Coronary artery (tissue), 2 donors: ENCODE data around the gene MYG1.

Experiments
- DNase-seq: peaks from one replicate; pipeline ENCODE4 v3.0.0-alpha.2; 2017; ENCODE audit warnings: low spot score
- H3K27ac ChIP-seq, 2 donors: fragments of 200-600 bp; sonication (generic); one replicate each; pipeline ENCODE4 v1.5.1; 2016 to 2019
- H3K4me3 ChIP-seq: fragments of 200-600 bp; sonication (generic); 2 replicates; pipeline ENCODE4 v1.5.1; 2016; ENCODE audit warnings: mild to moderate bottlenecking, moderate library complexity
- TF ChIP-seq, protein P1 (sequence below): fragments of 200-600 bp; sonication (generic); IDR thresholded peaks from one replicate; pipeline ENCODE4 v1.5.1; 2019; ENCODE audit warnings: antibody characterized with exemption

The MYG1 gene

DNA sequence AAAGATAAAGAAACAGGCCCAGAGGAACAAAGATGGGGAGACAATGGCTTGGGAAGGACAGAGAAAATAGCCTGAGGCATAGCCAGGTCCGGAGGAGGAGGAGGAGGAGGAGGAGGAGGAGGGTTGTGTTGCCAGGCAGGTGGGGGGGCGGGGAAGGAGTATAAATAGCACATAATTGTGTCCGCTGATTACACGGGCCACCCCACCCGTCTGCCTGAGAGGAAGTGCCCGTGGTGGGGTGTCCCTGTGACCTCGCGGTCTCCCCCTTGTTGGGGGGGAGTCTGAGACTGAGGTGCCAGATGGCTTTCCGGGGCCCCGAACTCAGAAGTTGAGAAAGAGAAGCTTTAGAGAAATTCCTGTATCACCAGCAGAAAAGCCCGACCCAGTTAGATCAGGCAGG, 38.5 kb downstream of the MYG1 start:
- DNase-seq, result no peak
- H3K27ac ChIP-seq, result no peak overlapping the region
- TF ChIP-seq, protein P1, sequence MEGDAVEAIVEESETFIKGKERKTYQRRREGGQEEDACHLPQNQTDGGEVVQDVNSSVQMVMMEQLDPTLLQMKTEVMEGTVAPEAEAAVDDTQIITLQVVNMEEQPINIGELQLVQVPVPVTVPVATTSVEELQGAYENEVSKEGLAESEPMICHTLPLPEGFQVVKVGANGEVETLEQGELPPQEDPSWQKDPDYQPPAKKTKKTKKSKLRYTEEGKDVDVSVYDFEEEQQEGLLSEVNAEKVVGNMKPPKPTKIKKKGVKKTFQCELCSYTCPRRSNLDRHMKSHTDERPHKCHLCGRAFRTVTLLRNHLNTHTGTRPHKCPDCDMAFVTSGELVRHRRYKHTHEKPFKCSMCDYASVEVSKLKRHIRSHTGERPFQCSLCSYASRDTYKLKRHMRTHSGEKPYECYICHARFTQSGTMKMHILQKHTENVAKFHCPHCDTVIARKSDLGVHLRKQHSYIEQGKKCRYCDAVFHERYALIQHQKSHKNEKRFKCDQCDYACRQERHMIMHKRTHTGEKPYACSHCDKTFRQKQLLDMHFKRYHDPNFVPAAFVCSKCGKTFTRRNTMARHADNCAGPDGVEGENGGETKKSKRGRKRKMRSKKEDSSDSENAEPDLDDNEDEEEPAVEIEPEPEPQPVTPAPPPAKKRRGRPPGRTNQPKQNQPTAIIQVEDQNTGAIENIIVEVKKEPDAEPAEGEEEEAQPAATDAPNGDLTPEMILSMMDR, result no peak
- no peak overlapping the region for H3K4me3 ChIP-seq

DNA sequence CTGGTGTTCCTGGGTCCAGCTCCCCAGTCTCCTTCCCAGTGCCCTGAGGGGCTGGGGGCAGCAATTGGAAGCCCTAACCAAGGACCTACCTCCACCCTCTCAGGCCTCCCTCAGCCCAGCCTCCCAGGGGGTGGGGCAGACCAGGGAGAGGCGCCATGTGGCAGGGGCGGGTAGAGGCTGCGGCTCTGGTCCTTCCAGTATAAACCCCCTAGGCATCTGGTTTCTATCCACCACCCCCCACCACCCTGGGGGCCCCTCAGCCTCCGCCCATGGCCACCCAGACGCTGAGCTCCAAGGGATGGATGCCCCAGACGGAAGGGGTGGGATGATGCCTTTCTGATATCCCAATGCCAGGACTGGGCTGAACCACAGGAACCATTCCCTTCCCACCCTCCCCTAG, 39.4 kb downstream of the MYG1 start:
- Histone ChIP-seq H3K27ac (no peak overlapping the region), H3K4me3 (no peak overlapping the region)
- DNase-seq, result no peak
- TF ChIP-seq, protein P1, result no peak

DNA sequence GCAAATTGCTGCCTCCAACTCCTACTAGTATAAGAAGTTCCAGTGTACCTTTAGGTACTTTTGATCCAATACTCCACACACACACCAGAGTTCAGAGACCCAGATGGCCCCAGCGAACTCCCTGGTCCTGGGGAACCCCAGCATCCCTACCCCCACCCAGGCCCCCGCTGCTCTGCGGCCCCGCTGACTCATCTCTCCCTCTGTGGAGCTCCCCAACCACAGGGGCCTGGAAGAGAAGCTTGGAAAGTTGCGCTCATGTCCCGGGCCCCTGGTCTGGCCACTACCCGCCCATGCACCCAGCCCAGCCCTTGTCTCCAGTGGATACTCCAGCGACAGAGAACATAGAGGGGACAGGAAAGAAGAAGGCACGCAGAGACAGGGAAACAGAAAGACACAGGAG, 40.9 kb downstream of the MYG1 start:
- Histone ChIP-seq H3K4me3 (no peak overlapping the region), H3K27ac (no peak overlapping the region)
- DNase-seq, result no peak
- TF ChIP-seq, protein P1, result no peak

DNA sequence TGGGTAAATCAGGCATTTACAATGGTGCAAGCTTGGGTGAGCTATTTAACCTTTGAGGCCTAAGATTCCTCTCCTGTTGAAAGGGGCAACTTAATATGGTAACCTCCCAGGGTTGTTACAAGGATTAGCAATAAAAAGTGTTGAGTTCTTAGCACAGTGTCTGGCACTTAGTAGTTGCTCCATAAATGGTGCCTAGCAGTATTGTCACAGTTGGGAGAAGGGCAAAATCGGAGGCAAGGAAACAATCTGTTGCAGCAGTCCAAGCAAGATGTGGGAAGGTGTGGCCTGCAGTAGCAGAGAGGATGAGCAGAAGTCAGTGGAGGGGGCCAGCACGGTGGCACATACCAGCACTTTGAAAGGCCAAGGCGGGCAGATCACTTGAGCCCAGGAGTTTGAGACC, 44.0 kb downstream of the MYG1 start:
- DNase-seq, result no peak
- Histone ChIP-seq H3K27ac (no peak overlapping the region), H3K4me3 (no peak overlapping the region)
- TF ChIP-seq, protein P1, result no peak

DNA sequence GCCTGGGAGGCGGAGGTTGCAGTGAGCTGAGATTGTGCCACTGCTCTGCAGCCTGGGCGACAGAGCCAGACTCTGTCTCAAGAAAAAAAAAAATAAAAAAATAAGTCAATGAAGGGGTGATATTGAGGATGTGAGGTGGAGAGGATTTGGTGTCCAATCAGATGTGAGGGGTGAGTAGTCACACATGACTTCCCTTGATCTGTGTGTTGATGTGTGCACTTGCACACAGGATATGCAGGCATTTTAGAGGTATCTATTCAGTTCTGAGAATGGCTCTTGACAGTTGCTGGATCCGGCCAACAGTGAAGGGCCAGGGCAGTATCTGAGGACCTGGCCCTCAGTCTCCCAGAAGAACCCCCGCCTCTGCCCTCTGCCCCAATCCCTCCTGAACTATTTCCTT, 44.5 kb downstream of the MYG1 start:
- H3K4me3 ChIP-seq, result peak overlapping the region; percentile 75
- peak overlapping the region in 1 of 2 donors; percentile 88 for H3K27ac ChIP-seq
- no peak for DNase-seq
- TF ChIP-seq, protein P1, result no peak

DNA sequence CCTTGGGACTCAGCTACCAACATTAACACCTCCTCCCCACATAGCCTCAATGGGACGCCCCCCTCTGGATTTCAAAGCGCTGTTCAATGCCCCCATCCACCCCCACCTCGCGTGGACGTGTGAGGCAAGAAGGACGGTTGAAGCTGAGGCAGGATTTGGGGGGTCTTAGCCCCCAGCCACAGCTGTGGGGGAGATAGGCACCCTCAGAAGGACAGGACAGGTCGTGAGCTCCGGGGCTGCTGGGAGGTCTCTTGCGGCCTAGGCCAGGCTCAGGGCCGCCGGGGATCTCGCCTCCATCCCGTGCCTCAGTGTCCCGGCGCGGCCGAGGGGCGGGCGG, 45.0 kb downstream of the MYG1 start:
- TF ChIP-seq, protein P1, result no peak
- H3K27ac ChIP-seq, result peak overlapping the region; percentile 80 to 88
- peak overlapping the region; percentile 75 for H3K4me3 ChIP-seq
- DNase-seq, result peak; percentile 75

DNA sequence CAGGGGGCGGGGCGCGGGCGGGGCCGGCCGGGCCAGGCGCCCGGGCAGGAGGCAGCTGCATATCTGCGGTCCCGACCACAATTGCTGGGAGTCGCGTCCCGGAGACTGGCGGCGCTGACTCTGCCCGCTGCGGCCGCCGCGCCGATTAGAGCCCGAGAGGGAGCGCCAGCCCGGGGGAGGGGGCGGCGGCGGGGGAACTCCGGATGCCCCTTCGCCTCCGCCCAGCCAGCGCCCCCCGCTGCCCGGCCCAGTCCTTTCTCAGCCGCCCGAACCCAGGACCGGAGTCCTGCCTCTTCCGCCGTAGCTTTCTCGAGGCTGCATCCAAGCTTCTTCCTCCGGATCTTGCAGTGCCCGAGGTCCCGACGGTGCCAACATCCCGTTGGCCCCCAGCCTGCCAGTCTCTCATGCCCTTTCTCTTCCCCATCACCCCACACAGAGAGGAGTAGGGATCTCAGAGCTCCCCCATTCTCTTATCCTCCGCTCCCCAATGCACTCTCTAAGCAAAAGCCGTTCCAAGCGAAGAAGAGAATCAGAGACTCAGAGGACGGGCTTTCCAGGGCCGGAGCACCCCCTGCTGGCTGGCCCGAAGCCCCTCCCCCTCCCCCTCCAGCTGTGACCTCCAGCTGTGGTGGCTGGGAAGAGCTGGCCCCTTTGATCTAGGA, 45.5 kb downstream of the MYG1 start:
- H3K27ac ChIP-seq, result peak overlapping the region; percentile 80 to 88
- DNase-seq, result peak; percentile 86
- TF ChIP-seq, protein P1, result peak; percentile 86
- H3K4me3 ChIP-seq, result peak overlapping the region; percentile 75
